Activated CD8-positive, alpha-beta T cell treated with anti-CD3 and anti-CD28 coated beads for 36 hours (primary cell): Measurements from ENCODE around the gene GLO1. TPM values are rescaled to one million over a fixed set of nuclear protein-coding genes. Genes with fewer than 3 reads are reported as not detected.
A peak's percentile ranks its signal among the peaks of the same experiment; 100 is the strongest.

Source experiments
- ATAC-seq: fragments of 200-7000 bp; cut with Tn5 transposase; one replicate; pipeline ENCODE4 v1.10.0; 2021; ENCODE audit warnings: mild to moderate bottlenecking, moderate library complexity
- CTCF ChIA-PET: fragments of 350-600 bp; sonication (Branson Sonifier 250); formaldehyde crosslinking; loops from one replicate; lab custom pipeline; 2021; ENCODE audit warnings: antibody characterized with exemption; lab: Charles Lee
- POLR2A ChIA-PET: fragments of 350-600 bp; sonication (Branson Sonifier 250); formaldehyde crosslinking; loops from one replicate; lab custom pipeline; 2021; ENCODE audit warnings: antibody characterized with exemption; lab: Charles Lee
- DNase-seq: peaks from one replicate; pipeline ENCODE4 v3.0.0-alpha.2; 2020
- H3K27ac Mint-ChIP-seq: one replicate; pipeline ENCODE4 v1.8.0; 2021; ENCODE audit warnings: mild to moderate bottlenecking, mixed read lengths
- H3K27me3 Mint-ChIP-seq: one replicate; pipeline ENCODE4 v1.8.0; 2021; ENCODE audit warnings: mixed read lengths
- H3K36me3 Mint-ChIP-seq: one replicate; pipeline ENCODE4 v1.8.0; 2021; ENCODE audit warnings: low read depth, mixed read lengths
- H3K4me1 Mint-ChIP-seq: one replicate; pipeline ENCODE4 v1.8.0; 2021; ENCODE audit warnings: low read depth, mixed read lengths
- H3K4me3 Mint-ChIP-seq: one replicate; pipeline ENCODE4 v1.8.0; 2021; ENCODE audit warnings: mild to moderate bottlenecking, moderate library complexity, mixed read lengths
- H3K9me3 Mint-ChIP-seq: one replicate; pipeline ENCODE4 v1.8.0; 2021; ENCODE audit warnings: mixed read lengths
- intact Hi-C: fragments of 100-400 bp; cut with micrococcal nuclease; formaldehyde crosslinking; loops from one replicate; pipeline ENCODE4 v1.10.0; 2022
- total RNA-seq, 2 experiments: library from RNA; stranded (reverse); gene quantifications; one replicate each; pipeline ENCODE4 v1.2.3, GENCODE V29; 2021
- TF ChIP-seq, protein P1 (sequence below): fragments of 200-600 bp; IDR thresholded peaks from one replicate; pipeline ENCODE4 v1.8.0; 2022; ENCODE audit warnings: antibody characterized with exemption, mild to moderate bottlenecking

GLO1 gene
- total RNA-seq = 100 to 1,000 TPM; 135 to 142 TPM

DNA sequence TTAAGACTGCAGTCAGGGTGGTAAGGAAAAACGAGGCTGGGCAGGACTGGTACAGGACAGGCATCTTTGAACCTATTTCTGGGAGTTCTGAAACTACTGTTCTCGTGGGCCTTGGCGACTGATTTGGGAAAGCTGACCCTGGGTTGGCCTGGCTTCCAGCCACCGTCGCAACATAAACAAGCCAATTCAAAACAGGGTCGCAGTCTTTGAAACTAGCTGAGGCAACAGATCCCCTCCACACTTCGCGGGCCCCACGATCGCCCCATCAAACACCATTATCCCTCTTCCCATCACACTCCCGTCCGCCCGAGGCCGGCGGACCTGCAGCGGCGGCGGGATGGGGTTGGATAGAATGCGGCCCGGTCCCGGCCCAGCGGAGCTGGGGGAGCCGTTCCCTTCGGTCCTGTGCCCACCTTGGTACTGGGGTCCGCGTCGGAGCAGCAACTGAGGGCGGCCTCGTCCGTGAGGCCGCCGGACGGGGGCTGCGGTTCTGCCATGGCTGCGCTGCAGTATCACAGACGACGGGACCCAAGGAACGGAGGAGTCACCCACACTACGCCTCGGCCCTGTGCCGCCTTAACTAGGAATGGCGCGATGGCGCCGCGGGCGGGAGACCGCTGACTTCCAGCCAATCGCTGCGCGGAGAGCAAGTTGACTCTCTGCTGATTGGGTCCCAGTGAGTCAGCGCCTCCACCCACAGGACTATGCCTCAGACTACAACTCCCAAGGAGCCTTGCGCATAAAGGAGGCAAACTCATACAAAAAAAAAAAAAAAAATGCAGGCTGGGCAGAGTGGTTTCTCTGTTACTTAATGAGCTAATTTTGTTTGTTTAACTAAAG lies at the start of gene GLO1:
Gene GLO1 (minus strand): TSS at position 588 of the 840 bp plus-strand sequence. CDS start 91 bp downstream, at position 497.
- CTCF ChIA-PET = interaction anchor here (1.4 kb wide), 1 partner anchor 11 kb away, joined by 7 read pairs; no protein-coding TSS in a partner anchor
- peak; percentile 100 for ATAC-seq
- Mint-ChIP-seq H3K36me3 (peaks cover 49% of the 10 kb centered on the region), H3K4me3 (peak within 1 kb of the TSS; percentile 81), H3K4me1 (peaks cover 33% of the 10 kb centered on the region), H3K27me3 (peaks cover 3% of the 10 kb centered on the region), H3K9me3 (peaks cover 16% of the 10 kb centered on the region), H3K27ac (peak within 1 kb of the TSS; percentile 89)
- TF ChIP-seq, protein P1, sequence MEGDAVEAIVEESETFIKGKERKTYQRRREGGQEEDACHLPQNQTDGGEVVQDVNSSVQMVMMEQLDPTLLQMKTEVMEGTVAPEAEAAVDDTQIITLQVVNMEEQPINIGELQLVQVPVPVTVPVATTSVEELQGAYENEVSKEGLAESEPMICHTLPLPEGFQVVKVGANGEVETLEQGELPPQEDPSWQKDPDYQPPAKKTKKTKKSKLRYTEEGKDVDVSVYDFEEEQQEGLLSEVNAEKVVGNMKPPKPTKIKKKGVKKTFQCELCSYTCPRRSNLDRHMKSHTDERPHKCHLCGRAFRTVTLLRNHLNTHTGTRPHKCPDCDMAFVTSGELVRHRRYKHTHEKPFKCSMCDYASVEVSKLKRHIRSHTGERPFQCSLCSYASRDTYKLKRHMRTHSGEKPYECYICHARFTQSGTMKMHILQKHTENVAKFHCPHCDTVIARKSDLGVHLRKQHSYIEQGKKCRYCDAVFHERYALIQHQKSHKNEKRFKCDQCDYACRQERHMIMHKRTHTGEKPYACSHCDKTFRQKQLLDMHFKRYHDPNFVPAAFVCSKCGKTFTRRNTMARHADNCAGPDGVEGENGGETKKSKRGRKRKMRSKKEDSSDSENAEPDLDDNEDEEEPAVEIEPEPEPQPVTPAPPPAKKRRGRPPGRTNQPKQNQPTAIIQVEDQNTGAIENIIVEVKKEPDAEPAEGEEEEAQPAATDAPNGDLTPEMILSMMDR = no peak
- peak; percentile 98 for DNase-seq
- POLR2A ChIA-PET = interaction anchor here (0.6 to 1.4 kb wide), 6 partner anchors 10 to 124 kb away, joined by 3 to 4 read pairs (median 3); no protein-coding TSS in a partner anchor
- intact Hi-C loops = no loop called here

DNA sequence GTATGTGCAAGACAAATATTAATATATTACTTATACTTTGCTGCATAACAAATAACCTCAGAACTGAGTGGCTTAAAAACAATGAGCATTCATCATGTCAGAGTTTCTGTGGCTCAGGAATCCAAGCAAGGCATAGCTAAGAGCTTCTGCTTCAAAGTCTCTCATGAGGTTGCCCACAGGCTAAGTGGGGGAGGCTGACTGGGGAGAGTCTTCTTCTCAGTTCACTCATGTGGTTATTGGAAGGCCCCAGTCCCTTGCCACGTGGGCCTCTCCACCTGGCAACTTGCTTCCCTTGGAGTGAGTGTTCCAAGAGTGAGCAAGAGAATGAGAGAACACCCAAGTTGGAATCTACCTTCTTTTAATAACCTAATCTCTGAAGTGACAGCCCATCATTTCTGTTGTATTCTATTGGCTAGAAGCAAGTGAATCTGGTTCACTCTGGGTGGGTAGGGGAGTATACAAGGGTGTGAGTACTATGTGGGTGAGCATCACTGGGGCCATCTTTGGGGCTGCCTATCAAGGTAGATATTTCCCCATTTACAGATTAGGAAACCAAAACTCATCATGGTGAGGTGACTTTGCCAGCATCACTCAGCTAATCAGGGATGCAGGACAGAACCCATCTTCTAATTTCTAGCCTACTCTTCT lies 48.1 kb upstream of the GLO1 start:
- TF ChIP-seq, protein P1 = no peak
- Mint-ChIP-seq H3K36me3 (no peaks in the 10 kb centered on the region), H3K27me3 (peaks cover 4% of the 10 kb centered on the region), H3K27ac (no peak overlapping the region), H3K4me3 (no peak overlapping the region), H3K4me1 (peaks cover 8% of the 10 kb centered on the region), H3K9me3 (no peaks in the 10 kb centered on the region)
- intact Hi-C loops = no loop called here
- POLR2A ChIA-PET = no interaction called here
- CTCF ChIA-PET = no interaction called here
- no peak for ATAC-seq
- peak; percentile 5 for DNase-seq

DNA sequence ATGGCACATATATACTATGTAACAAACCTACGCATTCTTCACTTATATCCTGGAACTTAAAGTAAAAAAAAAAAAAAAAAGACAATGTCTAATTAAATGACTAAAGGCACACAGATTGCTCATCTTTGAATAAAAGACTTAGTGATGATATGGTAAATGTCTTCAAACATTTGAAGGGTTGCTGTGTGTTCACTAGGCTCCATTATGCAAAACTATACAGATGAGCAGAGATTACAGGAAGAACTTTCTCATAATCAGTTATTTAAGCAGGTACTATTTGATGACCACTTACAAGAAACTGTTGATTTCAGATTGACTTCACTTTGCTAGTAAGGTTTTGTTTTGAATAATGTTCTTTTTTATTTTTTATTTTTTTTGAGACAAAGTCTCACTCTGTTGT lies 46.5 kb upstream of the GLO1 start:
- peaks cover 6% of the 10 kb centered on the region for H3K4me1 Mint-ChIP-seq
- H3K27ac Mint-ChIP-seq = no peak overlapping the region
- peaks cover 13% of the 10 kb centered on the region for H3K27me3 Mint-ChIP-seq
- TF ChIP-seq, protein P1 = no peak
- DNase-seq (no peak), ATAC-seq (no peak)
- ChIA-PET CTCF (no interaction called here), POLR2A (no interaction called here)
- H3K4me3 Mint-ChIP-seq = no peak overlapping the region
- H3K9me3 Mint-ChIP-seq = no peaks in the 10 kb centered on the region
- intact Hi-C loops = no loop called here
- no peaks in the 10 kb centered on the region for H3K36me3 Mint-ChIP-seq

DNA sequence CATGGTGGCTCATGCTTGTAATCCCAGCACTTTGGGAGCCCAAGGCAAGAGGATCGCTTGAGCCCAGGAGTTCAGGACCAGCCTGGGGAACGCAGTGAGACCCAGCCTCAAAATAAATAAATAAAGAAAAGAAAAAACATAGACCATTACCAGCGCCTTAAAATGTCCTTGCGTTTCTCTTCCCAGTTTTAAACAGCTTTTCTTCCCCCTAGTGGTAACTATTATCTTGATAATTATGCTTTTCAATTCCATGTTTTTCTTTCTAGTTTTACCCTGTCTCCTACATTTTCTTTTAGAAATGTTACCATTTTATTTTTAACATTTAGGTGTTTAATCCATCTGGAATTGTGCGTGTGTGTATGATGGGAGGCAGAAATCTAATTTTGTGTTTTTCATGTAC lies 36.6 kb upstream of the GLO1 start:
- CTCF ChIA-PET = interaction anchor here (1.0 kb wide), 1 partner anchor 12 kb away, joined by 3 read pairs; no protein-coding TSS in a partner anchor
- H3K27me3 Mint-ChIP-seq = peaks cover 32% of the 10 kb centered on the region
- H3K27ac Mint-ChIP-seq = no peak overlapping the region
- peaks cover 3% of the 10 kb centered on the region for H3K9me3 Mint-ChIP-seq
- no peaks in the 10 kb centered on the region for H3K4me1 Mint-ChIP-seq
- TF ChIP-seq, protein P1 = peak; percentile 36
- intact Hi-C loops = no loop called here
- H3K4me3 Mint-ChIP-seq = no peak overlapping the region
- POLR2A ChIA-PET = no interaction called here
- ATAC-seq (no peak), DNase-seq (no peak)
- H3K36me3 Mint-ChIP-seq = no peaks in the 10 kb centered on the region

DNA sequence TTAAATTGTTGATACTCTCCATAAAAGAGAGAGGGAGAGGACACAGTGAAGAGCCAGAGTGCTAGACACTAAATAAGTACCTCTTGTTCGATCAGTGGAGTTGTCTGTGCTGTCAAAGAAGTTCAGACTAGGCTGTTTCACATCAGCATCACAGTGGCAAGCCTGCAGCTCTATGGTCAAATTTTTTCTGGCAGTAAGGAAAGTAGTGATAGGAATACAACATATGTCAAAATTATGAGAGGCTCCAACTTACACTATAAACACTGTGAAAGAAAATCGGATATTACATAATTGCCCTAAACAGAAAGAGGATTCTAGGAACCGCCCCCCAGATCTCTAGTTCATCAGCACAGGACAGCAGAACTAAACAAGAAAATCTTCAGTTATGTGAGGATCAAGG lies 35.3 kb upstream of the GLO1 start:
- POLR2A ChIA-PET = no interaction called here
- intact Hi-C loops = no loop called here
- CTCF ChIA-PET = no interaction called here
- DNase-seq (no peak), ATAC-seq (no peak)
- H3K4me1 Mint-ChIP-seq = no peaks in the 10 kb centered on the region
- no peak overlapping the region for H3K4me3 Mint-ChIP-seq
- H3K27ac Mint-ChIP-seq = no peak overlapping the region
- peaks cover 3% of the 10 kb centered on the region for H3K9me3 Mint-ChIP-seq
- no peaks in the 10 kb centered on the region for H3K36me3 Mint-ChIP-seq
- peaks cover 26% of the 10 kb centered on the region for H3K27me3 Mint-ChIP-seq
- TF ChIP-seq, protein P1 = no peak
